ENCODE data around the gene HMGCS2.

GRCh38 chr1:119806489-119806888 is 37.8 kb upstream of the HMGCS2 start:
- no peak for TF ChIP-seq EZH2 (IDR thresholded peaks at IDR 0.05)
- TF ChIP-seq, protein P1, sequence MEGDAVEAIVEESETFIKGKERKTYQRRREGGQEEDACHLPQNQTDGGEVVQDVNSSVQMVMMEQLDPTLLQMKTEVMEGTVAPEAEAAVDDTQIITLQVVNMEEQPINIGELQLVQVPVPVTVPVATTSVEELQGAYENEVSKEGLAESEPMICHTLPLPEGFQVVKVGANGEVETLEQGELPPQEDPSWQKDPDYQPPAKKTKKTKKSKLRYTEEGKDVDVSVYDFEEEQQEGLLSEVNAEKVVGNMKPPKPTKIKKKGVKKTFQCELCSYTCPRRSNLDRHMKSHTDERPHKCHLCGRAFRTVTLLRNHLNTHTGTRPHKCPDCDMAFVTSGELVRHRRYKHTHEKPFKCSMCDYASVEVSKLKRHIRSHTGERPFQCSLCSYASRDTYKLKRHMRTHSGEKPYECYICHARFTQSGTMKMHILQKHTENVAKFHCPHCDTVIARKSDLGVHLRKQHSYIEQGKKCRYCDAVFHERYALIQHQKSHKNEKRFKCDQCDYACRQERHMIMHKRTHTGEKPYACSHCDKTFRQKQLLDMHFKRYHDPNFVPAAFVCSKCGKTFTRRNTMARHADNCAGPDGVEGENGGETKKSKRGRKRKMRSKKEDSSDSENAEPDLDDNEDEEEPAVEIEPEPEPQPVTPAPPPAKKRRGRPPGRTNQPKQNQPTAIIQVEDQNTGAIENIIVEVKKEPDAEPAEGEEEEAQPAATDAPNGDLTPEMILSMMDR (IDR thresholded peaks at IDR 0.05) = no peak
